GM19455 (cell line): ENCODE measurements around the gene PITPNC1.
"Not testable (repeated sequence)": the region's sequence is repeated elsewhere in the genome, so short reads cannot be mapped to it uniquely, and the experiment has no call there.

Experiments used
- ATAC-seq: cut with Tn5 transposase; IDR thresholded peaks from one replicate; pipeline ENCODE4 v1.9.1; 2021; ENCODE audit not compliant: unreplicated experiment

The PITPNC1 gene

DNA sequence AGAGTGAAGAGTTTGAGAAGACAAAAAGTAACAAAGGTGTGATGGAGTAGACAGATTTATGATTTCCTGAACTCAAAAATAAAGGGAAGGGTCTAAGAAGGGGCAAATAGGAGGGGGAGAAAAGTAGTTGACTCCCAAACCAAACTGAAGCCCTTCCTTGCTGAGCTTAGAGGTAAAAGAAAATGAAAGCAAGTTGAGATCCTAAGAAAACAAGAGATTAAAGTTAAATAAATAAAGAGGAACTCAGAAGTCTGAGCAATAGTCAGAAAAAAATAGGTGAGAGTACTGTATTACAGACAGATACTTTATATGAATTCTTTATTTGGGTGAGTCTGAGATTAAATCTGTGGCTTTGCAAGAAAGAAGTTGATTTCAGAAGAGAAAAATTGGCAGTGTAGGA, 7.4 kb upstream of the PITPNC1 start:
- ATAC-seq = no peak

DNA sequence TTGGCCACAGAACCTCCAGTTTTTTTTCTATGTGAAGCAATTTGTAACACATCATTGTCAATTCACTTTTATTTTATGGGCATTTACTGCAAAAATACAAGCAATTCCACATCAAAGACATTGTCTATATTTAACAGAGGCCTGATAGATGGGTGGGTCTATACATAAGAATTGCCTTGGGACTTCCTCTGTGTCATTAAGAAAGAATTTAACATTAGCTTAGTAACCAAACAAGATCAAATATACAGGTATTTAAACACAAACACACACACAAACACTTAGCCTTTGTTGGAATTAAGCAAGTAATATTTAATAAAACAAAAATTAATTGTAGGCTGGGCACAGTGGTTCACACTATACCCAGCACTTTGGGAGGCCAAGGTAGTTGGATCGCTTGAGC, 4.3 kb upstream of the PITPNC1 start:
- no peak for ATAC-seq

- no peak for ATAC-seq
Observed at GRCh38 chr17:67374329-67375053, 2.6 kb upstream of the PITPNC1 start.

- no peak for ATAC-seq
Observed at GRCh38 chr17:67375054-67375427, 2.0 kb upstream of the PITPNC1 start.

- no peak for ATAC-seq
Observed at GRCh38 chr17:67375716-67376115, 1.4 kb upstream of the PITPNC1 start.

DNA sequence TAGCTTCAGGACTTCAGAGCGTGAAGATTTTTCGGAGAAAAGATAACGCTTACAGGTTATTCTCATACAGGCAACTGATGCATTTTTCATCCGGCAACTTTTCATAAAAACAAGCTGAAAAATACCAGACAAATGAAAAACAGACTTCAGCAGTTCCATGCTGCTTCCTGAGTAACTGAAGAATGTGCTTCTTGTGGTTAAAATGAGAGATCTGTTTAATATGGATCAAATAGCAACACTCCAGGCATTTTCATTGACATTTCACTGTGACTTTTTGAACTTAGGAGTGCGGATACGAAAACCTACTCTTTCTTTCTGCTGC, 705 bp upstream of the PITPNC1 start:
- no peak for ATAC-seq

DNA sequence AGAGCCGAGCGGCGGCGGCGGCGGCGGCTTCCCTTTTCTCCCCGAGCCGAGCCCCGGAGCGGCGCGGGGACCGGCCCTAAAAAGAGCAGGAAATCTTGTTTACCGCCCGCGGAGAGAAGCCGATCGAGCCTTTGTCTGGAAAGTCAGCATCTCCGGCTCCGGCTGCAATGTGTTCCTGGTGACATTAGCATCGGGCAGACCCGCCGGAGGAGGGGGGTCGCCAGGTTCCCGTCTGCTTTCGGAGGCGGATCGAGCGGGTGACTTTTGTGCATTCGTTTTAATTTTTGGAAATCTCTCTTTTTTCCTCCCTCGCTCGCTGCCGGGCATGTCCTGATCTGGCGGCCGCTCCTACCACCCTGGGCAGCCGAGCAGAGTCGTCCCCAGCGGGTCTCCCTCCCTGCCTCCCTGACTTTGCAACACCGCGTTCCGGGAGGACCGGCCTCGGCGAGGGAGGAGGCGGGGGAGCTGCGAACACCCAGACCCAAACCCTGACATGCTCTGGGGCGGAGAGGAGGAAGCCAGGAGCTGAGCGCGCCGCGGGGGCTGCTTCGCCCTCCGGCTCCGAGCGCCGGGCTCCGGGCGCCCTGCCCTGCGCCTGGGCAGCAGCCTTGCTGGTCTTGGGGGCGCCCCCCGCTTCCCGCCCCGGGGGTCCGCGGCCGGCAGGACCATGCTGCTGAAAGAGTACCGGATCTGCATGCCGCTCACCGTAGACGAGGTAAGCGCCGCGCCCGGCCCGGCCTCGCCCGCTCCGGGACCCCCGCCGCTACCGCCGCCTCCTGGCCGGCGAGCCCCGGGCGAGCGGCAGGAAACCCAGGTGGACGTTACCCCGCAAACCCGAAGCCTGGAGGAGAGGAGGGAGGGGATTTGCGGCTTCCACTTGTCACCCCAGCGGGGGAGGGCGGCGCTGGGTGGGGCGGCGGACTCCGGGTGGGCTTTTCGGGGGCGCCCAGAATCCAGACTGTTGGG, 690 bp downstream of the PITPNC1 start:
- peak; percentile 29 for ATAC-seq

DNA sequence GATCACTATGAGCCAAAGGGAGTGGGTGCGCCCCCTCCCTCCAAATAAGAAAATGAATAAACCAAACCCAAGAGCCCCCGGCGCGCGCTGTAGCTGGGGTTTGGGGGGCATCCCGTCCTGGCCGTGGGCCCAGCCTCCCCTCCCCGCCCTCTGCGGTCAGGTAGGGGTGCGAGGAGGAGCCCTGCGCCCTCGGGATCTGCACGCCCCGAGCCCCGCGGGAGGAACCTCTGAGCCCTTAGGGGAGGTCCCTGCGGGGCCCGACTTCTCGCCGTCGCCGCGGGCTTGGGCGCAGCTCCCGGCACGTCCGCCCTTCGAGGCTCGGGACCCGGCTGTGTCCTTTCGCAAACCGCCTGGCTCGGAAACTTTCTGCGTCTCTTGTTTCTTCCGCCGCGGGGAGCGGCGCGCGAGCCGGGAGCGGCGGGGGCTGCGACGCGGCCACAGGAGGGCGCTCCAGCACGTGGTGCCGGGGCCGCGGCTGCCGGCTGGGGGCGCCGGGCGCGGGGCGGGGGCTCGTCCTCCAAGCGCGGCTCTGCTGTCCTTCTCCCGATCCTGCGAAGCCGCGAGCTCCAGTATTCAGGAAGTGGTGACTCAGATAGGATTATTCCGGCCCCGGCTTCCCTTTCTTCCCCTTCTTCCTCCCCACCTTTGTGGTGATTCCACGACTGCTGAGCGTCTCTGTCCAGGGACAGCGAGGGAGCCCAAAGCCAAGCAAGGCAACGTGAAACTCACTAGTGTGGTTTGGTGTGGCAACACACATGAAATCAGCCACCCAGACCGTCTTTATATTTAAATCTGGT, 1.6 kb downstream of the PITPNC1 start:
- ATAC-seq = peak; percentile 36

GRCh38 chr17:67379251-67379630, 2.2 kb downstream of the PITPNC1 start:
- ATAC-seq = no peak

DNA sequence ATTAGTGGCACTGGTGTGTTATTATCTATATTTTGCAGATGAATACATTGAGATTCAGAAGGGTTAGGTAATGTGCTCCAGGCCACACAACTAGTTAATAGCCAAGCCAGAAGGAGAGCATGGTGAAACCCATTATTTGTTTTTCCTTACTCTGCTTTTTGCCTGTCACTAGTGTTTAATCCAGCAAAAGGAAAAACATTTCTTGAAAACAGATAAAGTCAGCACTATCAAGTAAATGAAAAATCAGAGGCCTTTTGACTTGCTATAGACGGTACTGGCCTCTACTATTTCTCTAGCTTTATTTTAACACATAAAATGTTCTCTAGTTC, 4.8 kb downstream of the PITPNC1 start:
- ATAC-seq = no peak

- ATAC-seq = no peak
Observed at GRCh38 chr17:67385122-67385988, 8.3 kb downstream of the PITPNC1 start.

DNA sequence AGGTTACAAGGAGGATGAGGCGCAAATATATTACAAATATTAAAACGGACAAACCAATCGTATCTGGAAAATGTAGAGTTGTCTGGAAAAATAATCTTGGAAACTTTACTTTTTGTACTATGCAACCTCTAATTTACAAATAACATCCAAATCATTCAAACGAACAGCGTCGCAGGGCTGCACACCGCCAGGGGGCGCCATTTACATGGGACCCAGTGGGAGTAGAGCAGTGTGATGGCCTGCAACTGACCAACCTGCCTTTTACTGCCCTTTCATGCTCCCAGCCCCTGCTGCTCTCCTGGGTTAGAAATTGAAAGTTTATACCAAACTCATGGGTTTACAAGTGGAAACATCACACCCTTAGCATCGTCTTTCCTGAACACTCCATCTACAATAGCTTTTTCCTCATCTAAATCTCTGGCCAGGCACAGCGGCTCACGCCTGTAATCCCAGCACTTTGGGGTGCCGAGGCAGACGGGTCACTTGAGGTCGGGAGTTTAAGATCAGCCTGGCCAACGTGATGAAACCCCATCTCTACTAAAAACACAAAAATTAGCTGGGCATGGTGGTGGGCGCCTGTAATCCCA, 10.0 kb downstream of the PITPNC1 start:
- ATAC-seq = no peak

- not testable (repeated sequence) for ATAC-seq
Observed at GRCh38 chr17:67388536-67388935, 11.5 kb downstream of the PITPNC1 start.

DNA sequence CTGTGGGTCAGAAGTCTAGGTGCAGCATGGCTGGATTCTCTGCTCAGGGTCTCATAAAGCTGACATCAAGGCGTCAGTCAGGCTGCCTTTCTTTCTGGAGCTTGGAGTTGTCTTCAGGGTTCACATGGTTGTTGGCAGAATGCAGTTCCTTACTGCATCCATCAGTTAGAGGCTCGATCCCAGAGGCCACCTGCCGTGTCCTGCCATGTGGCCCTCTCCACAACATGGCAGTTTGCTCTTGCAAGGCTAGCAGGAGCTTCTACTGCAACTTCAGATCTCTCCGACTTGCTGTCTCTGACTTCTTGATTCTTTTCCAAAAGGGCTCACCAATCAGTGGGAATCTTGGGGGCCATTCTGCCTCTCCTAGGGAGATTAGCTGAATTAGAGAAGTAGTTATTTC, 11.9 kb downstream of the PITPNC1 start:
- no peak for ATAC-seq

- ATAC-seq = no peak
Observed at GRCh38 chr17:67390006-67390645, 13.0 kb downstream of the PITPNC1 start.

DNA sequence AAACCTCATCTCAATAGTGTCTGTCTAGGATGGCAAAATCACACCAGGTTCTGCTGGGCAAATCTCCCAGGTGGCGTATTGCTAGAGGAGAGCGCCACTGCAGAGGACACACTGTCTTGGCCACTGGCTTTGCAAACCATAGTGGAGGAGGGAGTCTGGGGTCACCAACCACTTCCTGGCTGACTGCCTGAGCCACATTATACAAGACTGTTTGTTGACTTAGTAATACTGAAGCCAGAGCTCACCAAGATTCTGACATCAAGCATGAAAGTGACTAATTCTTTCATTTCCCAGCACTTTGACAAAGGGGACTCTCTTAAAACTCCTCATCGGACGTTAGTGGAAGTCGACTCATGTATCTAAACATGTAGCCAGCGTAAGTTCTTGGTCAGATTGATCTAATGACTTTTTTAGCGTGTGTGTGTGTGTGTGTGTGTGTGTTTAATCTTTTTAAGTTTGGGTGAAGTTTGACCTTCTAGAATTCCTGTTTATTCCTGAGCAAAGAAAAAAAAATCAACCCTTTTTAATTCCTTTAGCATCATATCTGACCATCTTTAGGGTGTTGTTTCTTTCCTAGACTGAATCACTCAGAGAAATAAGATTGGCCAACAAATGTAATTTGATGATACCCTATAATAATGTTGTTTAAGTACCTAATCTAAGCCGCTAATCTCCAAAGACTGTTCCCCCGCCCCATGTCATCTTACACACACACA, 13.7 kb downstream of the PITPNC1 start:
- ATAC-seq = peak; percentile 91

DNA sequence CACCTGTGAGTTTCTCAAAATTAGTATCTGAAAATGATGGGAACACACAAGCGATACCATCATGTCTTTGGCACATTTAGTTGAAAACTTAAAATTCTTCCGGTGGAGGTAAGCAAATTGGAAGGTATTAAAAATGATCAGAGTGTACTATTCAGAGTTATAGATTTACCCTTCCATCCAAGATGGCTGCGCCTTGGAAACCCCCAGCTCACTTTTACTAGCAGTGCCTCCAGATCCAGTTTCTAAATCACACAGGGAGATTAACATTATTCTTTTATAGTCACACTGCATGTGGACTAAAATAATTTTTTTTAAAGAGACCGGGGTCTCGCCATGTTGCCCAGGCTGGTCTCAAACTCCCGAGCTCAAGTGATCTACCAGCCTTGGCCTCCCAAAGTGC, 15.0 kb downstream of the PITPNC1 start:
- no peak for ATAC-seq

- ATAC-seq = no peak
Observed at GRCh38 chr17:67393809-67394397, 16.8 kb downstream of the PITPNC1 start.

- ATAC-seq = no peak
Observed at GRCh38 chr17:67399676-67400075, 22.6 kb downstream of the PITPNC1 start.
